HG02973 (cell line): ENCODE results near the gene PARP11.

ENCODE experiments used
- ATAC-seq: cut with Tn5 transposase; IDR thresholded peaks from one replicate; pipeline ENCODE4 v1.9.1; 2021; ENCODE audit warnings: moderate library complexity; ENCODE audit not compliant: unreplicated experiment

Gene PARP11

GRCh38 chr12:3872800-3873636 lies at the start of gene PARP11:
Gene PARP11 (minus strand): TSS chr12:3873399. CDS start chr12:3873229, 170 bp downstream.
- peak; percentile 84 for ATAC-seq

- ATAC-seq: no peak
Measured at GRCh38 chr12:3922033-3922432, 48.8 kb upstream of the PARP11 start.

- ATAC-seq: no peak
Measured at GRCh38 chr12:3921526-3921925, 48.3 kb upstream of the PARP11 start.

GRCh38 chr12:3921151-3921471 lies 47.9 kb upstream of the PARP11 start:
- ATAC-seq: no peak

GRCh38 chr12:3920351-3921150 lies 47.4 kb upstream of the PARP11 start:
- no peak for ATAC-seq

- no peak for ATAC-seq
Measured at GRCh38 chr12:3913278-3913677, 40.1 kb upstream of the PARP11 start.

- no peak for ATAC-seq
Measured at GRCh38 chr12:3912863-3913262, 39.7 kb upstream of the PARP11 start.

GRCh38 chr12:3911409-3911808 lies 38.2 kb upstream of the PARP11 start:
- no peak for ATAC-seq

GRCh38 chr12:3905664-3906063 lies 32.5 kb upstream of the PARP11 start:
- no peak for ATAC-seq

GRCh38 chr12:3904999-3905398 lies 31.8 kb upstream of the PARP11 start:
- no peak for ATAC-seq

- ATAC-seq: no peak
Measured at GRCh38 chr12:3902921-3903320, 29.7 kb upstream of the PARP11 start.

- ATAC-seq: no peak
Measured at GRCh38 chr12:3901116-3901515, 27.9 kb upstream of the PARP11 start.

GRCh38 chr12:3898756-3899155 lies 25.6 kb upstream of the PARP11 start:
- ATAC-seq: no peak

- no peak for ATAC-seq
Measured at GRCh38 chr12:3897371-3897971, 24.3 kb upstream of the PARP11 start.

GRCh38 chr12:3896801-3897351 lies 23.7 kb upstream of the PARP11 start:
- no peak for ATAC-seq

- ATAC-seq: no peak
Measured at GRCh38 chr12:3896356-3896755, 23.2 kb upstream of the PARP11 start.

GRCh38 chr12:3892631-3893030 lies 19.4 kb upstream of the PARP11 start:
- ATAC-seq: no peak

- ATAC-seq: no peak
Measured at GRCh38 chr12:3891201-3891600, 18.0 kb upstream of the PARP11 start.

- ATAC-seq: no peak
Measured at GRCh38 chr12:3888659-3889058, 15.5 kb upstream of the PARP11 start.

GRCh38 chr12:3885277-3886094 lies 12.3 kb upstream of the PARP11 start:
- ATAC-seq: no peak

GRCh38 chr12:3884671-3885070 lies 11.5 kb upstream of the PARP11 start:
- ATAC-seq: no peak
